HUES6 (cell line): ENCODE data around the gene OSR1.

Experiments used
- H3K27ac ChIP-seq: 2 replicates; pipeline ENCODE4 v1.7.0; 2013; ENCODE audit warnings: low read depth, mild to moderate bottlenecking, low read length, inconsistent platforms
- H3K27me3 ChIP-seq: 2 replicates; pipeline ENCODE4 v1.6.1; 2013; ENCODE audit warnings: low read length; ENCODE audit not compliant: control insufficient read depth, insufficient read depth
- H3K36me3 ChIP-seq: 2 replicates; pipeline ENCODE4 v1.6.1; 2013; ENCODE audit warnings: low read length; ENCODE audit not compliant: control insufficient read depth, insufficient read depth
- H3K4me1 ChIP-seq: 2 replicates; pipeline ENCODE4 v1.6.1; 2013; ENCODE audit warnings: low read length; ENCODE audit not compliant: control insufficient read depth, insufficient read depth
- H3K4me3 ChIP-seq: 2 replicates; pipeline ENCODE4 v1.5.1; 2013; ENCODE audit warnings: low read depth, low read length
- H3K9ac ChIP-seq: one replicate; pipeline ENCODE4 v1.6.1; 2013; ENCODE audit warnings: mild to moderate bottlenecking, low read length
- H3K9me3 ChIP-seq: 2 replicates; pipeline ENCODE4 v1.6.1; 2013; ENCODE audit warnings: low read depth, low read length; ENCODE audit not compliant: control insufficient read depth, insufficient read depth

The OSR1 gene

DNA sequence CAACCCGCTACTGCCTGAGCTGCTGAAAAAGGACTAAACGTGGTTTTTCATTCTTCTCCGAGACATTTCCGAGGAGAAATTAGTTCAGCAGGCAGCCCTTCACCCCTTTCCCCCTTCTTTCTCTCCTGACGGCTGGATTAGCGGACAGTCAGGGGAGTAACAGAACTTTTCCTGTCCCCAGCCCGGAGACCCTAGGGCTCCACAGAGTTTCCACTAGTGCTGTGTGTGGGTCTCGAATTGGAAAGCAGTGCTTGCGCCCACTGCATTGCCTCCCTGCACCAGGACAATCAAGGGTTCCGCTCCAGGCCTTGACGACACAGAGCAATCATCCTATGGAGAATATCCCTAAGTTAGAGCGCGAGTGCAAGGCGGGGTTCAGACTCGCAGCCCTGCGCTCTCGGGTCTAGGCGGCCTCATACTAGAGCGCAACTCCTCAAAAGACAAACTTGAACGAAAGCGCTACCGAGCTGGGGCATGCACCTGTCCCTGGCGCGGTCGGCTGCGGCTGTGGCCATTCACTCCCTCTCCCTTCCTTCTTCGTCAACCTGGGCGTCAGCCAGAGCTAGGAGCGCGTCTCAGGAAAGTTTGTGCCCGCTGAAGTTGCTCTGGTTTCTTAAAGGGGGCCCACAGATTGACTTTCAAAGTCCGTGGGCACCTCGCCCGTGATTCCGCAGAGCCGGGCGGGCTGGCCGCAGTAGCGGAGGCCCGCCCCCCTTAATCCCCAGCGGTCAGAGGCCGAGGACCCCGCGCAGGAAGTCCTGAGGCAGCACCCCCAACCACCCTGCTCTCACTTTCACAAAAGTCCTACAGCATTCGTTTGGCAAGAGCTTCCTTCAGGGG is 801 bp downstream of the OSR1 start:
- peak overlapping the region; percentile 53 for H3K4me3 ChIP-seq
- H3K27ac ChIP-seq, result no peak overlapping the region
- no peak overlapping the region for H3K9ac ChIP-seq
- H3K4me1 ChIP-seq, result peaks cover 43% of the 10 kb centered on the region
- no peaks in the 10 kb centered on the region for H3K36me3 ChIP-seq
- peaks cover 99% of the 10 kb centered on the region for H3K27me3 ChIP-seq
- no peaks in the 10 kb centered on the region for H3K9me3 ChIP-seq

DNA sequence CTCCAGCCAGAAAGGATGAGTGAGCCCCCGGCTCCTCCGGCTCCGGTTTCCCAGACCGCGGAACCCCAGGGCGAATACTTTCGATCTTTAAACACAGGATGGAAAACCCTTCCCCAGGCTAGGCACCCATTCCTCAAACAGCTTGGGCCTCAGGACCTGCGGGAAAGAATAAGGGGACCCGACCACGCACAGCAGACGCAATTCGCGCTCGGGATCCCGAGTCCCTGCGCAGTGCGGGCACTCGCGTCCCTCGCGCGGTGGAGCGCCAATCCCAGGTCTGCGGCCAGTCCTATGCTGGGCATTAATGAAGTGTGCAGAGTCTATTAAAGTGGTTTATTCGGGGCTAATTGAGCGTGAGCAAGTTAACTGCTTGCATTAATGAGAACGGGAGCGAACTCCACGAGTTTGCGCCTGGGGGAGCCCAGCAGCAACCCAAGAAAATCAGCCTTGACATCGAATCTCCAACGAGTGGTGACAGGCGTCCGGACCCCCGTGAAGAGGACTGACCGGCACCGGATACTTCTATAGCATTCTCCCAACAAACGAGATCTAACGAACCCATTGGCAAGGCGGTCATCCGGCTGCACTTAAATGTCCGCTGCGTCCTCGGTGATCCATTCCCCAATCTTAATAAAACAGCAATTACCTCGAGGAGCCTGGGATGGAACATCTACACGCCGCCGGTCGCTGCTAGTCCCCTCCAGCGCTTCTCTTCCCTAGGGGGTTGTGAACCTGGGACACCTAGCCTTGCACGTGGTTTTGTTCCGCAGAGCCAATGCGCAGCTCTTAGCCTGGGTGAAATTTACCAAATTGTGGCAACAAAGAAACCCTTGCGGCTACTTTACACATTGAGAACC is 1.6 kb downstream of the OSR1 start:
- Histone ChIP-seq H3K9me3 (no peaks in the 10 kb centered on the region), H3K27me3 (peaks cover 99% of the 10 kb centered on the region), H3K36me3 (no peaks in the 10 kb centered on the region), H3K9ac (no peak overlapping the region), H3K27ac (no peak overlapping the region), H3K4me3 (peak overlapping the region; percentile 31; the same call in 1 of the 2 replicates), H3K4me1 (peaks cover 40% of the 10 kb centered on the region)

DNA sequence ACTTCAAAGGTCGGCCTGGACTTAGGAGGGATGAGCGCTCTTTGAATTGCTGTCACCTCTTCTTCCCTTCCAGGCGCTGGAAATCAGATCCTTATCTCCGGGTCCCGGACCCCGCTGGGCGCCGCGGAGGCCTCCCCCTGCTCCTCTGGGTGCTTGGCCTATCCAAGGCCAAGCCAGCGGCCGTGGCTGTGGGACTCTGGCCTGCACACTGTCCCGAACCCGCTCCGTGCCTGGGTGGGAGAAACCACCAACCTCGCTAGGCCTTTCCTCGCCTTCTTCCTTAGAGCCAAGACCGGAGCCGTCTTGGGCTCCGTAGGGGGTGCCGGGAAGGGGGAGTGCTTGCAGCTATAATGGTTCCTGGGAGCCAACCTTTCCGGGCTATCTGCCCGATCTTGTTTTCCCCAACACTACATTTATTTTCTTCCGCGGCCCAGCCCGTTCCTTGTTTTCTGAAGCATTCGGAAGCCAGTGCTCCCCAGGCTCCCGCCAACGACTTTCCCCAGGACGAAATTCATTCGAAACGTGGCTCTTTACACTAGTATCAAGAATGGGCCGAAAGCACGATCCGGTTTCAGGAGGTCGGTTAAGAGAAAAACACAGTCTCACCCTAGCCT is 2.4 kb downstream of the OSR1 start:
- no peak overlapping the region for H3K9ac ChIP-seq
- peaks cover 99% of the 10 kb centered on the region for H3K27me3 ChIP-seq
- no peaks in the 10 kb centered on the region for H3K36me3 ChIP-seq
- no peak overlapping the region for H3K27ac ChIP-seq
- peaks cover 36% of the 10 kb centered on the region for H3K4me1 ChIP-seq
- H3K4me3 ChIP-seq, result peak overlapping the region; percentile 31; the same call in 1 of the 2 replicates
- H3K9me3 ChIP-seq, result no peaks in the 10 kb centered on the region

- Histone ChIP-seq H3K4me3 (peak overlapping the region; percentile 31; the same call in 1 of the 2 replicates), H3K4me1 (peaks cover 38% of the 10 kb centered on the region), H3K27ac (no peak overlapping the region), H3K9ac (no peak overlapping the region), H3K9me3 (no peaks in the 10 kb centered on the region), H3K27me3 (peaks cover 99% of the 10 kb centered on the region), H3K36me3 (no peaks in the 10 kb centered on the region)
These were observed 3.0 kb downstream of the OSR1 start for GRCh38 chr2:19355416-19355821.

DNA sequence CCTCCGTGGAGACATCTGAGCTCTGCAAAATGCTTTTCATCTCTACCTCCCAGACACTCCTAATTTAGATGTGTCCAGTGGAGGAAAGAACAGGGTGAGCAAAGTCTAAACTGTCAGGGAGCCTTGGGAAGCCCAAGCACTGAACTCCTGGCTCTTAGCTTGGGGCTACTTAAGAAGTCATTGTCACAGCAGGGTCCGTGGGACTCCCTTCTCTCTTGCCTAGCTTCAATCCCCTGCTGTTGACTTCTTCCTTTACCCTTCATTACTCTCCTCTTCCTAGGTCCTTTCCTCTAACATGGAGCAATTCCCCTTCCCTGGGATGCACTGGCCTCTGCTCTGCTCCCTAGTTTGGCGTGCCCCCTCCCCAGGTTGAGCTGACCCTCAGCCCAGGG is 3.4 kb downstream of the OSR1 start:
- Histone ChIP-seq H3K9ac (no peak overlapping the region), H3K9me3 (no peaks in the 10 kb centered on the region), H3K27me3 (peaks cover 99% of the 10 kb centered on the region), H3K36me3 (no peaks in the 10 kb centered on the region), H3K4me3 (no peak overlapping the region), H3K27ac (no peak overlapping the region), H3K4me1 (peaks cover 38% of the 10 kb centered on the region)

GRCh38 chr2:19353721-19354050 is 4.7 kb downstream of the OSR1 start:
- Histone ChIP-seq H3K9me3 (no peaks in the 10 kb centered on the region), H3K4me3 (no peak overlapping the region), H3K27ac (no peak overlapping the region), H3K36me3 (no peaks in the 10 kb centered on the region), H3K27me3 (peaks cover 99% of the 10 kb centered on the region), H3K9ac (no peak overlapping the region), H3K4me1 (peaks cover 38% of the 10 kb centered on the region)

DNA sequence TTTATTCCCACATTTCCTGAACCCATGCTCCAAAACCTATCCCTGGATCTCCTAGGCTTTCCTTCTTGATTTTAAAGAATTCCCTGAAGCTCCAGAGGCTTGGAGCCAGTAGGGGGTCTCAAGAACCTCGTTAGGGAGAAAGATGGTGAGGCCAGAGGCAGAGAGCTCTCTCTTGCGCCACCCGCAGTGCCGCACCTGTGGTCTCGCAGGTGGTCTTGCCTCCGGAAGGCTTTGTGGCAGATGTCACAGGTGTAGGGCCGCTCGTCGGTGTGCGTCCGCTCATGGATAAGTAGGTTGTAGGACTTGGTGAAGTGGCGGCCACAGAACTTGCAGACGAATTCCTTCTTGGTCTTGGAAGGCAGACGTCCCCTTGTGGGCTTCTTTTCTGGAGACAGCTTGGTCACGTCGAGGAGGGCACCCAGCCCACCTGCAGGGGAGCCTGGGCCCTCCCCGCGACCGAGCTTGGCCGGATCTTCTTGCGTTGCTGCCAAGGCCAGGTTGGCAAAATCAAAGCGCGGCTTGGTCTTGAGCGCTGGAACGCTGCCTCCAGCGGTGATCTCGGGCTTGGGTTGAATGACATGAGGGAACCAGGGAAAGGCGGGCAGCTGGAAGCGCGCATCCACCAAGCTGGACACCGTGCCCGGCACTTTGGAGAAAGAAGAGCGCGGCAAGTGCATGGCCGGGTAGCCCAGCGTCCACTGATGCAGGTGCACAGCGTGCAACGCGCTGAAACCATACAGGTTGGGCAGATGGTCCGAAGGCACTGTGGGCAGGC is 5.3 kb downstream of the OSR1 start:
- Histone ChIP-seq H3K36me3 (no peaks in the 10 kb centered on the region), H3K27me3 (peaks cover 99% of the 10 kb centered on the region), H3K9ac (no peak overlapping the region), H3K9me3 (no peaks in the 10 kb centered on the region), H3K4me1 (peaks cover 38% of the 10 kb centered on the region), H3K27ac (no peak overlapping the region), H3K4me3 (no peak overlapping the region)

DNA sequence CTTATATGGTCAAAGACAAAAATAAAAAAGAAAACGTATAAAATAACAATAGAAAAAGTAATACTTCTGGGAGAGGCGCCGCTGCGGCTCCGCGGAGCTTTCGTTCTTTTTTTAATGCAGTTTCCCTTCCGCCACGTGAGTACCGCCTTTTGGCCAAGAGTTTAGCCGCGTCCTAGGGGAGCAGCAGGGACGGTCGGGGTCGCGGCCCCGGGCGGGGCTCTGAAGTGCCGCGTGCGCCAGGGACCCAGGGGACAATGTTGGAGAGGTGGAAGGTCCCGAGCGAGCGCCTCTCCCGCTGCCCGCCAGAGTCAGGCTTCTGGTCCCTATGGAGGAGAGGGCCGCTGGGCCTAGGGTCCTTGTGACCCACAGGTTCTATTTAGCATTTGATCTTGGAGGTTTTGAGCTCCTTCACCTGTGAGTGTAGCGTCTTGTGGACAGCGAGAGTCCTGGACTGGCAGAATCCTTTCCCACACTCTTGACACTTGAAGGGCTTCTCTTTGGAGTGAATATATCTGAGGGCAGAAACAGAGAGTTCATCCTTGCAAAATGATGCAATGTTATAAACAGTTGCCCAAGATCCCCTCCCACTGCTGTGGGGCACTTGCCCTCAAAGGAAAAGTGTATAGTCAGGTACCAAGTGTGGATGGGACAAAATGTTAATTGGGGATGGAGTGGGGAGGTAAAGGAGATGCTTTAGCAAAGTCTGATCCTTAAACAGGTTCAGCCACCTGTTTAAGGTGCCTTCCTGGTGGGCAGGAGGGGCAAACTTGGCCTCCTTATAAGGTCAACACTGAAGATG is 6.3 kb downstream of the OSR1 start:
- Histone ChIP-seq H3K36me3 (no peaks in the 10 kb centered on the region), H3K27me3 (peaks cover 89% of the 10 kb centered on the region), H3K9me3 (no peaks in the 10 kb centered on the region), H3K9ac (no peak overlapping the region), H3K4me1 (peaks cover 31% of the 10 kb centered on the region), H3K27ac (no peak overlapping the region), H3K4me3 (peak overlapping the region; percentile 37)

DNA sequence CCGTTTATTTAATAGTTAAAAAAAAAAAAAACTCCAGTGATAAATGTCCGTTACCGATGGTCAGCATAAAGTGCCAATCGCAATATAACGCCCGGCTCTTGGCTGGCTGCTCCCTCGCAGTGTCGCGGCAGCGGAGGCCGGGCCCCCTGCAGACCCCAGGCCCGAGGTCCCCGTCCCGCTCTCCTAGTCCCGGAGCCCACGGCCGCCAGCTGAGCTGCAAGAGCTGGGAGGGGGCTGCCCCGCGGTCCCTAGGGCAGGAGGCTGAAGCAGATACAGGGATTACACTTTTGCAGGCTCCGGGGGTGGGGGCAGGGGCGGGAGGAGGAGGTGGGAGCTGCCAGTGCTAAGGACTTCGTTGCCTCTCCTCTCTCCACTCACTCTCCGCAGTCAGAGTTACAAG is 6.9 kb downstream of the OSR1 start:
- Histone ChIP-seq H3K36me3 (no peaks in the 10 kb centered on the region), H3K4me3 (peak overlapping the region; percentile 37), H3K9me3 (no peaks in the 10 kb centered on the region), H3K9ac (no peak overlapping the region), H3K27ac (no peak overlapping the region), H3K4me1 (peaks cover 25% of the 10 kb centered on the region), H3K27me3 (peaks cover 83% of the 10 kb centered on the region)
